HG03159 (cell line): ENCODE measurements around the gene IQCH.

Experiments used
- ATAC-seq: cut with Tn5 transposase; IDR thresholded peaks from one replicate; pipeline ENCODE4 v1.9.1; 2021; ENCODE audit warnings: mild to moderate bottlenecking, moderate library complexity; ENCODE audit not compliant: unreplicated experiment

Gene IQCH

DNA sequence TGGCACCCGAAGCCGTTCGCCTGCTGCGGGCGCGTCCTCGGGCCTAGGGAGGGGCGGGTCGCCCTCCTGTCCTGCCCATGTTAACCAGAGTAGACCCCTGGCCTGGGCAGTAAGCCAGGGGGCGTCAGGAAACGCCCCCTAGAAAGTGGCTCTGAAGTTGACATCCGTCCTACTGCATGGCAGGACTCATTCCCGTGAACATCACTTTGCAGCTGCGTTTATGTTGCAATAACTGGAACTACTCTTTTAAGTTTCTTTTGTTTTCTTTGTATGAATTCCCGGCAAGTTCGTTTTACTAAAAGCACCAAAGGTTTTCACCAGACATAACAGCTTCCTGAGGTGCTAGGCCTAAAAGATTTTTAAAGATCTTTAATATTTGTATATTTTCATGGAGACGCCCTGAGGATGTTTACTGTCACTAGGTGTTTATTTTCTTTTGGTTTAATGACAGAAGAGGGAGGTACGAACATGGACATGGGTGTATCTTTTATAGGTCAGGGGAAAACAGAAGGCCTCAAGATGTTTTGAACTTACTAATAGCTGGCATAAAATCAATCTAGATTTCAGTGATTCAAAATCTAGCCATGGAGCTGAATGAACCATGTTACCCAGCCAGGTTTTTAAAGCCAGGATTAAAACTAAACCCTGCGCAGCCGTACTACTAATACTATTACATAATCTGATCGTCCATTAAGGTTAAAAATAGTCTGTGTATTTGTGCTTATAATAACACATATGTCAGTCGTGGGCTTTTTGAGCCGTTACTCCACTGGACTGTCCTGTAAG is 267.4 kb downstream of the IQCH start:
- ATAC-seq: no peak

DNA sequence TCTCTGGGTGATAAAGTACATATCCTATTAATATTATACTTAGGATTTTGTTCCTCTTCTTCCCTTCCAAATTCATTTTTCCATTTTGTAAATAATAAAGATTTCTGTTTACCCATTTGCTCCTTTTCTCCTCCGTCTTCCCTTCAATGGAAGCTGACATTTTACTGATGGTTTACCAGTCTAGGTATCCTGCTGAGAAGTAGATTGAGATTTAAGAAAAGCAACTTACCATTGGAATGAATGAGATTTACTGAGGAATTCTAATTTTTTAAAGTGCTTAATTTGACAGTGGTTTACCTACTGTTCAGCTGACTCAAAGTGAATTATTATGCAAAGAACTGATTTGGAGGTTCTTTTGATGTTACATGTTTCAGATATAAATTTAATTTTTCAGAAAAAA is 268.7 kb downstream of the IQCH start:
- no peak for ATAC-seq

DNA sequence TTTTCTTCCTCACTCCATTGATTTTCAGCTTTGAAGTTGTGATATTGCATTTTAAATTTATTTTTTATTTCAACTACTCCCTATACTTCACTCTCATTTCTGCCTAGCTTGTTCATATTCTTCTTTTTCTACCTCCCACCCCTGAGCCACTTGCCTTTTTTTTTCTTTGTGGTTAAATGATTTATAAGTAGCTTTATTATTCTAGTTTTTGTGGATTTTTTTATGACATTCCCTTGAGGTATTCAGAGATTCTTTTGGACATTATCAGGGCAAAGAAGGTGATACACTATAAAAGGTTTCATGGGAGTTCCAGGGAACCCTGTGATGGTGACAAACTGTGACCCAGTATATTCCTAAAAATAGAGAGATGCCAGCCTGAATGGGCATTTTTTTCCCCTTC is 269.6 kb downstream of the IQCH start:
- no peak for ATAC-seq

DNA sequence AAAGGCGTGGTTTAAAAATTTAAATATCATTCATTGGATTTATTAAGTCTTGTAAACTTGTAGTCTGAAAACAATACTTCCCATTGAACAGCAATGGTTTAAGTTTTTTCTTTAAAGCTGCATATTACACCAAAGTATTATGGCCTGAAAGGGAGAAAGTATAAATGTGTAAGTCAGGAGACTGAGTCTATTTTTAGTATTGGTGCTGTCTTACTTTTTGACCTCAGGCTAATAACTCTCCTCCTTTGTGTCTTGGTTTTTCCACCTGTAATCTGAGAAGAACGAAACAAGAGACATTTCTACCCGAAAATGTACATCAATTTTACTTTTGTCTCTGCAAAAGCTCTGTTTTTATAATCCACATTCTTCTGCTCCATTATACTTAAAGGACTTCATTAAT is 273.9 kb downstream of the IQCH start:
- ATAC-seq: no peak

DNA sequence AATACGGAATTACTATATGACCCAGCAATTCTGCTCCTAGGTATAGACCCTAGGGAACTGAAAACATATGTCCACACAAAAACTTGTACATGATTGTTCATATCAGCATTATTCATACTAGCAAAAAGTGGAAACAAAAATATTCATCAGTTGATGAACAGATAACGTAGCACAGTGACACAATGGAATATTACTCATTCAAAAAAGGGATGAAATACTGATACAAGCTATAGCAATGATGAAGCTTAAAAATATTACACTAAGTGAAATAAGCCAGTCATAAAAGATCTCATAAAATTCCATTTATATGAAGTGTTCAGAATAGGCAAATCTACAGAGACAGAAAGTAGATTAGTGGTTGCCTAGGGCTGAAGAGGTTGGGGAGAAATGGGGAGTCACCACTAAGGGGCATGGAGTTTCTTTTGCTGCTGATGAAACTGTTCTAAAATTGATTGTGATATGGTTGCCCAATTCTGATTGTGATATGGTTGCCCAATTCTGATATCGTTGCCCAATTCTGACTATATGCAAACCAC is 276.9 kb downstream of the IQCH start:
- ATAC-seq: no peak

DNA sequence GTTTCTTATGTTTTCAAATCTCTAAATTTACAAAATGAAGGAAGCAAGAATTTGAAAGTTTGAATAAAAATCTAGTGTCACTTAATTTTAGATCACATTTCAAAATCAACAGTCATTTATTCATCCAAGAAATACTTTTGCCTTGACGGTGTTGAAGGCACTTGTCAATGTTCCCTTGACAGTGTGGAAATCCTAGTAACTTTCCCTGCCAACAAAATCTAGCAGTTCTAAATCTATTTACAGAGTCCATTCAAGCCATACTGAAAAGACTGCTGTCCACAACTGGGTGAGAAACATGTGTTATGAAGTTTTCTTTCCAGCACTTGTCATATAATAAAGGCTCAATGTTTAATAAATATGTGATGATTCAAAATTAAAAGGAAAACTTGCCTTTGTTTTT is 279.3 kb downstream of the IQCH start:
- ATAC-seq: no peak

DNA sequence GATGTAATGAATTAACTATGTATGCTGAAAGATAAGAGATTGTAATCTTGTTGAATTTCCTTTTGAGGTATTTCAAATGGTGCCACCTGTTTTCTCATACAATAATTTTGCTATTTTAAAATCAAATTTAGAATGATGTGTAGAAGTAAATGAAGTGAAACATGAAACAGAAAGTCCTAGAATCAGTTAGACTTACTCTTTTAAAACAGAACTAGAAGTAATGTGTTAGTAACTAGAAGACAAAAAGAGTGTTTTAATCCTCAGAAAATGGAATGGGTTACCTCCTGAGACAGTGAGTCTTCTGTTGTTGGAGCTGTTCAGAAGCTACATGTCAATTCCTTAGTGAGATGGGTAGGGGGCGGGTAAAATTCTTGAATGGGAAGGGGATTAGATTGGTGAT is 279.8 kb downstream of the IQCH start:
- no peak for ATAC-seq

DNA sequence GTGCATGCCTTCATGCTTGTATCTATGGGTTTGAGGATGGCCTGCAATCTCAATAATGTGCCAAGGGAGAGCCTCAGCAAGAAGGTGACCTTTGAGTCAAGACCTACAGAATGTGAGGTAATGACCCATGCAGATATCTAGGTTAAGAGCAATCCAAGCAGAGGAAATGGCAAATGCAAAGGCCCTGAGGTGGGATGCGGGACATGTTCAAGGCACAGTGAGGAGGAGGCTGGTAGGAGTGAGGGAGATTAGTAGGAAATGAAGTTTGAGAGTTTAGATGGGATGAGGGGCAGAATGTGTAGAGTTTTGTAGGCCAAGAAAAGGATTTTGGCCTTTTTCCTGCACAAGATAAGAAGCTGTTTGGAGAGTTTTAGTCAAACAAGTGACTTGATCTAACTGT is 283.2 kb downstream of the IQCH start:
- ATAC-seq: no peak

DNA sequence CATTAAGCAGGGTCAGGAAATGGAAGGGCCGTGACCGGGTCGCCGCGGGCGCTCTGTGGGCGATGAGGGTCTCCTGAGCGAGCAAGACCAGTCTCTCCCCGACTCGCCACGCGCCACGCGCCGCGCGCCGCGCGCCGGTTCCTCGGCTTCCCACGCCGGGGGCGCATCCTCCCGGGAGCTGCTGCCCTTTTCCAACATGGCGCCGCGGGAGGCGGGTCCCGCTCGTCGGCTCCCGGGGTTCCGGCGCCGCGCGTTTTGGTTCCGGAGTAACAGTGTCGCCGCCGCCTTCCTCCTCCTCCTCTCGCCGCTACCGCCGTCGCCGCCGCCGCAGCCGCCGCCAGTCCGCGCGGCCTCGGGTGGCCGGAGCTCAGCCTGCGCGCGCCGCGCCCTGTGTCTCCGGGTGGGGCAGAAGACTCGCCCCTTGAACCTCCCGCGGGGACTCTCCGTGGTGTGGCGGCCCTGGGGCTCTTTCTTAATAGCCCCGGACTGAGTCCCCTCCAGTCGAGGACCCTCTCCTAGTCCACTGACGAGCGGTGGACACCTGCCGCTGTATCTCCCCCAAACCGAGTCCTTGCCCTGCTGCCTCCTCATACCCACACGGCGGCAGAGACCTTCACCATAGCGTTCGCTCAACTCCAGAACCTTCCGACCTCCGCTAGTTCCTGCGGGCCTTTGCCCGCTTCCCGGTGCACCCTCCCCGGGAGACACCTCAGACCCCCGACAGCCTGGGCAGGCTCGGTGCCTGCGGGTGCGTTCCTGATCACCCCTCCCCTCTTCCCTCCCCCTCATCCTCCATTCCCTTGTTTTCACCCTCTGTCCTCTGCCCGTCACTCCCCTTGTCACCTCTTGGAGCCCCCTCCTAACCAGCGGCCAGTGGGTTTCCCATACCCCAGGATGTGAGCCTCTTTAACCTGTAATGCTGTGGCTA is 288.1 kb downstream of the IQCH start, which contains the start of gene MAP2K5:
Gene MAP2K5, plus strand, starts transcription at position 284 of the 928 bp plus-strand sequence. Its CDS starts 633 bp downstream, at position 917.
- ATAC-seq: peak; percentile 43

DNA sequence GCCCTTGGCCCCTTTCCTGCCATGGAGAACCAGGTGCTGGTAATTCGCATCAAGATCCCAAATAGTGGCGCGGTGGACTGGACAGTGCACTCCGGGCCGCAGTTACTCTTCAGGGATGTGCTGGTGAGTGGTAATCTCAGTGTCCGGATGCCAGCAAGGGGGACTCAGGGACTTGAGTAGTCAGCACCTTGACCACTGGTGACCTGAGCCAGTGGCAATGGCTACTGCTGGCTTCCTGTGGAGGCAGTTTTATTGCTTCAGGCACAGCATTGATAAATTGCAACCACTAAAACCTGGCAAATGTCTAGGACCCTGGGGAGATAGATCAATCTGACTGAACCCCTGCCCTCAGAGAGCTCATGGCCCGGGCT is 288.7 kb downstream of the IQCH start:
- no peak for ATAC-seq

DNA sequence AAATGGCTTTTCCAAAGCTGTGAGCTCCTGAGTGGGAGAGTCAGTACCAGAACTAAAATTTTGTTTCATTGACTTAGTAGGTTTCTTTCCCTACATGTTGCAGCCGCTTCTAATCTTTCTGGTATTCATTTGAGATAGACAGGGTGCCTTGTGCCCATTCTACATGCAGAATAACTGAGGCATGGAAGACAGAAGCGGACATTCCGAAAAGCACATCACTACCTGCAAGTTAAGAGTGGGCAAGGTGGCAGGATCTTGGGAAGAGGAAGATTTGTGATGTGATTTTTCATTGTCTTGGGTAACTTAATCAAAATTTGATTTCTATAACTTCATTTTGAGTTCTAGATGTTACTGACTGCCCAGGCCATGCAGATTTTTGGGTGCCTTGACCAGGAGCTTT is 289.9 kb downstream of the IQCH start:
- ATAC-seq: no peak

DNA sequence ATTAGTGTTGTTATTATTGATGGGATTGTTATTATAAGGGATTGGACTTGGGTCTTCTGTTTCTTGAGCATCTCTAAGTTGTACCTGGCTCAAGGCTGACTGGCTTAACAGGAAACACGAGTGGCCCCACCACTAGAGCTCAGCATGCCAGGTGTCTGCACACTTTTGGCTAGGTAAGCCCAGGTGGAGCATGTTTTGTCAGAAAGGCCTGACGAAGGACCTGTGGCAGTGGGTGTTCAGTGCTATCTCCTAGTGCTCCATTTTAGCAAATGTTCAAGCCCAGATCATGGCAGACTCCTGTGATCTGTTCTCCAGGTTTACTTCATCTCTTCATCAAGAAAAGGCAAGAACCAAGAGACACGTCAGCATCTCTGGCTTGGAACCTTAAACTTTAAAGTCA is 291.3 kb downstream of the IQCH start:
- no peak for ATAC-seq

DNA sequence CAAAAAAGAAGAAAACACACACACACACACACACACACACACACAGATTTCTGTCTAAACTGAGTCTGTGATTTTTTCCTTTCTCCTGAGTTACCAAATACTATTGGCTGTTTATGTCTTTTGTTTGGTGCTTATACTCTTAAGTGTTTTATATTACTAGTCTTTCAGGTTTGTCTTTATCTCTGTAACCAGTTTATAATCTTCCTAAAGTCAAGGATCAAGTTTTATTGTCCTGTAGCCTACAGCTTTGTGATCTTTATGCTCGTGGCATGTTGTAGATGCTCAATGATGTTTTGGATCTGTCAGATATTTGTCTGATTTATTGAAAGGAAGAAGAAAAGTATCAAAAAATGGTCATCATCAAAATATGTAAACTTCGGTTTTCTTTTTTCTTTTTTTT is 292.5 kb downstream of the IQCH start:
- no peak for ATAC-seq

DNA sequence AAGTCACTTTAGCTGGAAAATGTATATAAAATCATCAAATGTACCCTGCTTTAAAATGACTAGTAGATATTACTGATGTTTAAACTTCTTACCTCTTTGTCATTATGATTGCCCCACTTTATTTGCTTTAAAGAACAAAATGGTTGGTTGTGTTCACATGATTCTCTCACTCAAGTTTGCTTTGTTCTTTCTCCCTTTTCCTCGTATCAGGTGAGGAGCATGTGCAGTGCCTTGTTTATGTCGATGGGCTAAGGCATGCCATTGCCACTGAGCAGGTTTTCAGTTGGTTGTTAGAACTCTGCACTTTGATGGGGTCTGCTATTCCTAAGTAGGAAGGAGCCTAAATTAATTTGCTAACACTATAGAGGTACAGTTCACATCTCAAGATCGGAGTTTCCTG is 293.2 kb downstream of the IQCH start:
- no peak for ATAC-seq

DNA sequence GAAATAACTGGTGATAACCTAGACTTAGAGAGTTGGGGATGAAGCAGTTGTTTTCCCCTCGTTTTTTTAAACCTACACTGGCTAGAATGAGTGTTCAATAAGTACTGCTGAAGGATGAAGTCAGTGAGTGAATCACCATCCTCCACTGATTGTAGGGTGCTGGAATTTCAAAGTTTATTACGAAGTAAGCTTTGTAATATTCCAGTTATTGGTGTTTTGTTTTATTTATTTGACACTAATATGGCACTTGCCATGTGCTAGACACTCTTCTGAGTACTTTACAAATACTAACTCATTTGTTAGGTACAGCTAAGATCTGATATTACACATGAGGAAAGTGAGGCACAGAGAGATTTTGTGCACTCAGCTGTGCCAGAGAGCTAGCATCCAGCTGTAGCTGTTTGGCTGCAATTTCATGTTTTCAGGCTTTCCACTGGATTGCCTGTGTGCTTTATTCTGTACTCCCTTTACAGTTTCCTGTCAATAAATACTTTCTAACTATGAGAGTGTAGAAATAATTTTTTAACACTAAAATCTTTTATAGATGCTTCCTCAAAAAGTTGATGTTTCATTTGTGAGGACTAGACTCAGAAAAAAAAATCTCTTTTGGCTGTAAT is 293.8 kb downstream of the IQCH start:
- no peak for ATAC-seq

DNA sequence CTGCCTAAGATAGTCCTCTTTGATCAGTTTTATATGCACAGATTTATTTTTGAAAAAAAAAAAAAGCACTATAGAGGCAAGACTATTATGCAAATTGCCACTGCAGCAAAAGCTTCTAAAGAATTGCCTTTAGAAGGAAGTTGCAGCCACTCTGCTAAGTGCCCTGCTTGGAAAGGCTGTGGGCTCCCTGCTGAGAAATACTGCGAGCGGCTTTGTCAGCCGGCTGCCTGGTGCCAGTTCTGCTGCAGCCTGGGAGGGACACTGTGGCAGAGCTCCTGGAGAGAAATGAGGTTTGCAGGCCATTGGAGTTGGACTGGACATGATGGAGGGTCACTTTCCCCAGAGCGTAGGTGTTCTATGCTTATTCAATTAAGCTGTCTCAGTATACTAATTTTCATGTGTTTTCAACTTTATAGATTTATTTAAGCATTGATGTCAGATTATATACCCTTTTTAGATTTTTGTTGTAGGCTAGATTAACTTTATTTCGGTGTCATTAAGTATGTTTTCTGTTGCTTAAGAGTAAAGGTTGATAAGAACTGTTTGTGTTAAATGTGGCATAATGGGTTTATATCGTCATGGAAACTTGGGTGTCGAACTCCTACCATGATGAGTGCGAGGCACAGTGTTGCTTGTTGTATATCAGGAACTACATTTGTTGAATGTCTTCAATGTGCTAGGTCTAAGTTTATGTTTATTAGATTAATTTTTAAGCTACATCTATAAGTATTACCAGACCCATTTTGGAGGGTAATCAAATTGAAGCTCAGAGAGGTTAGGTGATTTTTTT is 294.5 kb downstream of the IQCH start:
- ATAC-seq: no peak

DNA sequence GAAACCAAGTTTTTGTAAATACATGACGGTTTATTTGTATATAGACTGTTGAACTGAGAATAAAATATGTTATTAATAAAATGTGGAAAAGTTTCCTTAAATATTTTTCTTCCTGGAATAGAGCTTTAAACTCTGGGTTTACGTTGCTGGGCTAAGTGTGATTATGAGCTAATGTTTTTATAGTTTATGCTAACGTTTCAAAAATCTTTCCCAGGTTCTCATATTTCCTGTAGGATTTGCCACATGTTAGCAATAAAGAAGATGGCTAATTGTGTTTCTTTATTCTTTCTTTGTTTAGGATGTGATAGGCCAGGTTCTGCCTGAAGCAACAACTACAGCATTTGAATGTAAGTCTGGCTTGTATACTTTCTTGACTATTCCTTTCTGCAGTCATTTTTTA is 295.1 kb downstream of the IQCH start:
- ATAC-seq: no peak

DNA sequence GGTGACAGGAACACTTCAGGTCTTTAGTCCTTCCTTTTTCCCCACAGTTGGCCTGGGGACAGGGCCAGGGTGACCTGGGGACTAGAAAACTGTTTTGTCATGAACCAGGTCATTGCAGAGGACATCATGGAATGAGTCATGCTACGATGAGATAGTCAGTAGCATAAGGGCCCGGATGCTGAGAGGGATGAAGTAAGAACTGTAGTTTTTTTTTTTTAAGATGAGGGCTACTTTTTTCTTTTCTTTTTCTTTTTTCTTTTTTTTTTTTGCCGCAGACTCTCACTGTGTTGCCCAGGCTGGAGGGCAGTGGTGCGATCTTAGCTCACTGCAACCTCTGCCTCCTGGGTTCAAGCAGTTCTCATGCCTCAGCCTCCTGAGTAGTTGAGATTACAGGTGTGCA is 295.9 kb downstream of the IQCH start:
- ATAC-seq: no peak

DNA sequence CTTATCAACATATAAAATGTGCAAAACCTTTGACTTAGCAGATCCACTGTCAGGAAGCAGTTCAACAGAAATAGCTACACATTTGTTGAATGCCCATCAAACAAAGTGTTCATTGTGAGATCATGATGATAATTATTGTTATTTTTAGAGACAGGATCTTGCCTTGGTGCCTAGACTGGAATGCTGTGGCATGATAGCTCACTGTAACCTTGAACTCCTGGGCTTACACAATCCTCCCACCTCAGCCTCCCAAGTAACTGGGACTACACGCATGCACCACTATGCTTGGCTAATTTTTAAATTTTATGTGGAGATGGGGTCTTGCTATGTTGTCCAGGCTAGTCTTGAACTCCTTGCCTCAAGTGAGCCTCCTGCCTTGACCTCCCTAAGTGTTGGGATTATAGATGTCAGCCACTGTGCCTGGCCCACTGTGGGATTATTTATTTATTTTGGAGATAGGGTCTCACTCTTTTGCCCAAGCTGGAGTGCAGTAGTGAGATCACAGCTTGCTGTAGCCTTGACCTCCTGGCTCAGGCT is 296.7 kb downstream of the IQCH start:
- ATAC-seq: no peak
